Measurements from ENCODE around the gene COBL.
"Not testable (repeated sequence)": the region's sequence is repeated elsewhere in the genome, so short reads cannot be mapped to it uniquely, and the experiment has no call there.

The COBL gene

DNA sequence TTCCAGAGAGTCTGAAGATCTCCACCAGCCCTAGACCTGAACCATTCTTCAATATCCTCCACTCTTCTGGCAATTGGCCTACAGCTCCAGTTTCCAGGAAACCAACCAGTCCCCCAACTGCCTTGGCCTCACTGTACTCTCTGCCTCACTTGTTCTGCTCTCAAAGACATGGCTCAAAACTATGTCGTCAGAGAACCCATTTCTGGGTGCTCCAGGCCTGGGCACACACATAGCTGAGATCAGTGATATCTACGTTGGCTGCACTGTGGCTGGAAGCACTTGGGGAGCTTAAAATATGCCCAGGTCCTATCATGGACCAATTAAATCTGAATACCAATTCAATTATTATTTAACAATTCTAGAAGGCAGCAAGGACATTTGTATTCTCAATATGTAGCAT lies 93.1 kb downstream of the COBL start:
- Histone ChIP-seq H3K9ac (ENCODE audit: low read depth, low read length) (no peak overlapping the region), H3K27ac (ENCODE audit: low read length) (no peak overlapping the region), H3K4me1 (ENCODE audit: insufficient read depth, low read length) (peaks cover 18% of the 10 kb centered on the region)

DNA sequence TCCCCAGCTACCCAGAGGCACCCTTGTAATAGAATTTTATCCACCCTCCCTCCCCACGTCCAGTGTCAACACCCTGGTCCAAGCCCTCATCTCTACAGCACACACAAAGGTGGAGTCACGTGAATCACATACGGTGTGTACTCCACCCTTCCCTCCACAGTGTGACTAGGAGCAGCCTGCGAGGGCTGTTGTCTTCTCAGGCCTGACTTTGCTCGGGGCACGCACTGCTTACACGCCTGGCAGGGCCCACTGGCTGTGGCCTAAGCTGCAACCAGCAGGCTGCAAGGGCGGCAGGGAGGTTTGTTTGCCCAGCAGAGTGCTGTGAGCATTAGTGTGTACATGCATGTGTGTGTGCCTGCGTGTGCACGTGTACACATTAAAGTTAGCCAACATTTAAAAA lies 93.7 kb downstream of the COBL start:
- Histone ChIP-seq H3K4me1 (ENCODE audit: insufficient read depth, low read length) (peaks cover 18% of the 10 kb centered on the region), H3K27ac (ENCODE audit: low read length) (no peak overlapping the region), H3K4me3 (ENCODE audit: low read length) (no peak overlapping the region), H3K27me3 (ENCODE audit: insufficient read depth, low read length) (no peaks in the 10 kb centered on the region), H3K9ac (ENCODE audit: low read depth, low read length) (no peak overlapping the region), H3K36me3 (ENCODE audit: insufficient read depth, low read depth, low read length) (no peaks in the 10 kb centered on the region), H3K9me3 (ENCODE audit: insufficient read depth, low read depth, low read length) (no peaks in the 10 kb centered on the region)

More for the DNA sequence above, 93.1 kb downstream of the COBL start:
- Histone ChIP-seq H3K36me3 (ENCODE audit: insufficient read depth, low read depth, low read length) (no peaks in the 10 kb centered on the region), H3K27me3 (ENCODE audit: insufficient read depth, low read length) (no peaks in the 10 kb centered on the region), H3K9me3 (ENCODE audit: insufficient read depth, low read depth, low read length) (no peaks in the 10 kb centered on the region), H3K4me3 (ENCODE audit: low read length) (no peak overlapping the region)

DNA sequence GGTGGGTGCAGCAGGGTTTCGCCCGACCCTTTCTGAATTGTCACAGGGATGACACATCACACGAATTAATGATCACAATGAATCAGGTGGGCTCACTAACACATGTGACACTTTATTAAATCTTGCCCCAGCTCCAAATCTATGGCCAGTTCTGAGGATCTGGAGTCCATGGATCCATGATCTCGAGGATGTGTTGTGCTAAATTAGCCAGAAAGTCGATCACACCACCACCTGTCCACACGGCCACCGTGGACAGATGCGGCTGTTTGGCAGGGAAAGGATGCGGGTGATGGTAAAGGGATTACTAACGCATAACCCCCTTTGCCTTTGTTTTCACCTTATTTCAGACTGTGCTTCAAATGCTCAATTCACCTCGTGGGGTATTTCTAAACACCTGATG lies 96.4 kb downstream of the COBL start:
- Histone ChIP-seq H3K9ac (ENCODE audit: low read depth, low read length) (no peak overlapping the region), H3K4me3 (ENCODE audit: low read length) (no peak overlapping the region), H3K27me3 (ENCODE audit: insufficient read depth, low read length) (no peaks in the 10 kb centered on the region), H3K27ac (ENCODE audit: low read length) (no peak overlapping the region), H3K9me3 (ENCODE audit: insufficient read depth, low read depth, low read length) (no peaks in the 10 kb centered on the region), H3K4me1 (ENCODE audit: insufficient read depth, low read length) (peaks cover 11% of the 10 kb centered on the region; the same call in 1 of the 2 replicates), H3K36me3 (ENCODE audit: insufficient read depth, low read depth, low read length) (no peaks in the 10 kb centered on the region)

DNA sequence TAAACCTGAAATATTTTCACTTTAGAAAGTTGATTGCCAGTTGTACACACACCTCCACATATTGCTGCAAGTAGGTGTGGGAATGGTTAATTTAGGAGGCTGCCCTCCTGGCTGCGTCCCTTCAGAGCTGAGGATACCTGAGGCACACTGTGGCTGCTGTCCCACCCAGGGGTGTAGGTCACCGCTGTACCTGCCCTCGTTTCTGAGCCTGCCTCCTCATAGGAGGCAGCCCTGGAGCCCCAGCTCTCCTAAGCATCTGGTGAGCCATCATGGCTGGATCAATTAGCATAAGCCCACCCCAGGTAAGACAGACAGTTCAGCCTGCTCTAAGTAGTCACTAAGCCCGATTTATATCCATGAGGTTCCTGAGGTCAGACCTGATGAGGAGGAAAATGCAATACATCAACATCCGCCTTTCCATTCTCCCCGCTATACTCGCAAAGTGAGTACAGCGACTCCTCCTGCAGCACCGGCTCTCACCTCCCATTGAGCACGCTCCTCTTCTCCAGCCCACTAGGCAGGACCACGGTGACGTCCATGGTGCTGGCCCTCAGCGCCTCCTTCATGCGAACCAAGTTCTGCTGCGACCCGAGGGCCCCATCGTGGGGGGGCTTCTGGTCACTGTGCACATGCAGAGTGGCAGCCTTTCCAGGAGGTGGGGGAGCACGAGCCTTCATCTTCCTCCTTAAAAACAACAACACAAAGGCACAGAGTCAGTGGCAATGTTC lies 97.2 kb downstream of the COBL start:
- H3K36me3 ChIP-seq (ENCODE audit: insufficient read depth, low read depth, low read length) = no peaks in the 10 kb centered on the region
- no peak overlapping the region for H3K4me3 ChIP-seq (ENCODE audit: low read length)
- H3K27me3 ChIP-seq (ENCODE audit: insufficient read depth, low read length) = no peaks in the 10 kb centered on the region
- no peaks in the 10 kb centered on the region for H3K9me3 ChIP-seq (ENCODE audit: insufficient read depth, low read depth, low read length)
- peaks cover 7% of the 10 kb centered on the region; the same call in 1 of the 2 replicates for H3K4me1 ChIP-seq (ENCODE audit: insufficient read depth, low read length)
- H3K27ac ChIP-seq (ENCODE audit: low read length) = no peak overlapping the region
- H3K9ac ChIP-seq (ENCODE audit: low read depth, low read length) = no peak overlapping the region

DNA sequence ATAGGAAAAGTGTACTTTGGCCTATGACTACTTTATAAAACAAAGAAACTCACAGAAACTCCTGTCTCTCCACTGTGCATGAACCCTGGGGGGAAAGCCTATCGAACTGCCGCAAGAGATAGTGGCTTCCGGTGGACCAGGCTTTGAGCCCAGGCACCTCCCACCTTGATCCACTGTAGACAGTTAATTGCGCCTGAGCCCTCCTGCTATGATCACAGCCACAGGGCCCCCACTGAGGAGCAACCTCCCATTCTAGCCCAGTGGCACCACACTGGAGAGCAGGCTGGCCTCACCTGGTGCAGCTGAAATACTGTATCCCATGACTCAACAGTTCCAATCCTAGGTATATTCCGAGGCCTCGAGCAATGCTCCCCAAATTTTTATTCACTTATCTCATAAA lies 98.8 kb downstream of the COBL start:
- Histone ChIP-seq H3K36me3 (ENCODE audit: insufficient read depth, low read depth, low read length) (no peaks in the 10 kb centered on the region), H3K27me3 (ENCODE audit: insufficient read depth, low read length) (no peaks in the 10 kb centered on the region), H3K4me1 (ENCODE audit: insufficient read depth, low read length) (peaks cover 7% of the 10 kb centered on the region; the same call in 1 of the 2 replicates), H3K27ac (ENCODE audit: low read length) (no peak overlapping the region), H3K9me3 (ENCODE audit: insufficient read depth, low read depth, low read length) (no peaks in the 10 kb centered on the region), H3K4me3 (ENCODE audit: low read length) (no peak overlapping the region), H3K9ac (ENCODE audit: low read depth, low read length) (no peak overlapping the region)

DNA sequence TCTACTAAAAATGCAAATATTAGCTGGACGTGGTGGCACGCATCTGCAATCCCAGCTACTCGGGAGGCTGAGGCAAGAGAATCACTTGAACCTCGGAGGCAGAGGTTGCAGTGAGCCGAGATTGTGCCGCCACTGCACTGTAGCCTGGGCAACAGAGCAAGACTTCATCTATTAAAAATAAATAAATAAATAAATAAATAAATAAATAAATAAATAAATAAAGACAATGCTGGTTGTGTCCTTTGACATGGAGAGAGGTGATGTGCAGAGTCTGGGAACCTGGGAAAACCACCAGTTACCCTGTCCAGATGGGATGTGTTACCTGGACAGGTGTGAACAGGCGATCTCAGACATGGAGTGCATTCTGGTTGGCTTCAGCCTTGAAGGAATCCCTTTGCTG lies 102.5 kb downstream of the COBL start:
- peaks cover 4% of the 10 kb centered on the region; the same call in 1 of the 2 replicates for H3K4me1 ChIP-seq (ENCODE audit: insufficient read depth, low read length)
- no peaks in the 10 kb centered on the region for H3K36me3 ChIP-seq (ENCODE audit: insufficient read depth, low read depth, low read length)
- H3K9me3 ChIP-seq (ENCODE audit: insufficient read depth, low read depth, low read length) = no peaks in the 10 kb centered on the region
- H3K9ac ChIP-seq (ENCODE audit: low read depth, low read length) = no peak overlapping the region
- no peak overlapping the region for H3K27ac ChIP-seq (ENCODE audit: low read length)
- H3K4me3 ChIP-seq (ENCODE audit: low read length) = no peak overlapping the region
- no peaks in the 10 kb centered on the region; the same call in 1 of the 2 replicates for H3K27me3 ChIP-seq (ENCODE audit: insufficient read depth, low read length)

DNA sequence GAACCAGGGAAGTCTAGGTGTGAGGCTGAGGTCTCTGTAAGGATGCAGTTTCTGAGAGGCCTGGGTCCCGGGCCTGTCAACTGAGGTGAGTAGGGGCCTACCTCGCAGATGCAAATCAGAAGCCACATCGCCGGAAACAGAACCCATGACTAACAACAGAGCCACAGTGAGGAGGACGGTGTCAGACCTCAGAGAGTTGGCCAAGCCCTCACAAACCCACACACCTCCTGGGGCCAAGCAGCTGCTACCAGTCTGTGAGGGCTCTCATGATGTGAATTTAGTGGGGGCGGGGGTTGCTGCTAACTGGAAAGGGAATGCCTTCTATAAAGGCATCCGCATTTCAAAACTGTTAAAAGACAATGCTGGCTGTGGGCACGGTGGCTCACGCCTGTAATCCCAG lies 103.0 kb downstream of the COBL start:
- peaks cover 4% of the 10 kb centered on the region; the same call in 1 of the 2 replicates for H3K4me1 ChIP-seq (ENCODE audit: insufficient read depth, low read length)
- no peaks in the 10 kb centered on the region for H3K36me3 ChIP-seq (ENCODE audit: insufficient read depth, low read depth, low read length)
- H3K9me3 ChIP-seq (ENCODE audit: insufficient read depth, low read depth, low read length) = no peaks in the 10 kb centered on the region
- H3K4me3 ChIP-seq (ENCODE audit: low read length) = no peak overlapping the region
- no peak overlapping the region for H3K9ac ChIP-seq (ENCODE audit: low read depth, low read length)
- H3K27me3 ChIP-seq (ENCODE audit: insufficient read depth, low read length) = no peaks in the 10 kb centered on the region; the same call in 1 of the 2 replicates
- H3K27ac ChIP-seq (ENCODE audit: low read length) = no peak overlapping the region

DNA sequence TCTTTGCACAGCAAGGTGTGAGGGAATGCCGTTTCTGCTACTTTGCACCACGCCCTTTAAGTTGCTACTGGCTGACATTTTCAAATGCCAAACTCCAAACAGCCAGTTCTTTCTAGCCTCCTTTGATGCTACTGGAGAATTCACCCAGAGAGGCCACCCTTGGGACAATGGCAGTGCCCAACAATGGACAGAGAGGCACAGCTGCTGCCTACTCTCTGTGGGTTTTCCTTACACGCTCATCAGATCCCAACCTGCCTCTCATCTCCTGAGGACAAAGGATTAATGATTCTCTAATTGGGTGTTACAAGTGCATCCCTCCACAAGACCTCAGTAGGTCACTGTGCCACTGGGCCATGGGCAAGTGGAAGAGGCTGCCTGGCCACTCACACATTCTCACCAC lies 105.8 kb downstream of the COBL start:
- Histone ChIP-seq H3K27me3 (ENCODE audit: insufficient read depth, low read length) (no peaks in the 10 kb centered on the region; the same call in 1 of the 2 replicates), H3K9me3 (ENCODE audit: insufficient read depth, low read depth, low read length) (no peaks in the 10 kb centered on the region), H3K4me3 (ENCODE audit: low read length) (no peak overlapping the region), H3K9ac (ENCODE audit: low read depth, low read length) (no peak overlapping the region), H3K27ac (ENCODE audit: low read length) (no peak overlapping the region), H3K4me1 (ENCODE audit: insufficient read depth, low read length) (peaks cover 4% of the 10 kb centered on the region; the same call in 1 of the 2 replicates), H3K36me3 (ENCODE audit: insufficient read depth, low read depth, low read length) (no peaks in the 10 kb centered on the region)

DNA sequence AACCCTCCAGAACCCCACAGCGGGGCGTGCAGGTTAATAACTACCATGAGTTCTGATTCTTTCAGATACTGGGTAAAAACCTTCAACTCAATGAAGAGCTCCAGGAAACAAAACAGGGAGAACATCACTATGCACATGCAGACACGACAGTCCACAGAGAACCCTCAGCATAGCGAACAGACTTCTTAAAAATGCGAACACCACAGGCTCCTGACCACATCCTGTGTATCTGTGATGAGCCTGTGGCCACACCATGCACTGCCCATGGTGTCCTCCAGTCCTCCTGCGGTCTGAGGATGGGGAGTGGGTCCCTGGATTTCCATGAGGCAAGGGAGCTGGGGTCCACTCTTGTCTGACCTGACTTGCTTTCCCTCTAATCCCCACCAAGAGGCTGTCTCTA lies 107.2 kb downstream of the COBL start:
- Histone ChIP-seq H3K9me3 (ENCODE audit: insufficient read depth, low read depth, low read length) (peaks cover under 1% of the 10 kb centered on the region), H3K36me3 (ENCODE audit: insufficient read depth, low read depth, low read length) (no peaks in the 10 kb centered on the region), H3K27ac (ENCODE audit: low read length) (no peak overlapping the region), H3K27me3 (ENCODE audit: insufficient read depth, low read length) (no peaks in the 10 kb centered on the region; the same call in 1 of the 2 replicates), H3K9ac (ENCODE audit: low read depth, low read length) (no peak overlapping the region), H3K4me3 (ENCODE audit: low read length) (no peak overlapping the region), H3K4me1 (ENCODE audit: insufficient read depth, low read length) (no peaks in the 10 kb centered on the region)

DNA sequence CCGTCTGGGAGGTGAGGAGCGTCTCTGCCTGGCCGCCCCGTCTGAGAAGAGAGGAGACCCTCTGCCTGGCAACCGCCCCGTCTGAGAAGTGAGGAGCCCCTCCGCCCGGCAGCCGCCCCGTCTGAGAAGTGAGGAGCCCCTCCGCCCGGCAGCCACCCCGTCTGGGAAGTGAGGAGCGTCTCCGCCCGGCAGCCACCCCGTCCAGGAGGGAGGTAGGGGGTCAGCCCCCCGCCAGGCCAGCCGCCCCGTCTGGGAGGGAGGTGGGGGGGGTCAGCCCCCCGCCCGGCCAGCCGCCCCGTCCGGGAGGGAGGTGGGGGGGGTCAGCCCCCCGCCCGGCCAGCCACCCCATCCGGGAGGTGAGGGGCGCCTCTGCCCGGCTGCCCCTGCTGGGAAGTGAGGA lies 108.5 kb downstream of the COBL start:
- not testable (repeated sequence) for H3K36me3 ChIP-seq (ENCODE audit: insufficient read depth, low read depth, low read length); H3K9me3 ChIP-seq (ENCODE audit: insufficient read depth, low read depth, low read length); H3K27ac ChIP-seq (ENCODE audit: low read length); H3K4me3 ChIP-seq (ENCODE audit: low read length); H3K4me1 ChIP-seq (ENCODE audit: insufficient read depth, low read length); H3K9ac ChIP-seq (ENCODE audit: low read depth, low read length); H3K27me3 ChIP-seq (ENCODE audit: insufficient read depth, low read length)

DNA sequence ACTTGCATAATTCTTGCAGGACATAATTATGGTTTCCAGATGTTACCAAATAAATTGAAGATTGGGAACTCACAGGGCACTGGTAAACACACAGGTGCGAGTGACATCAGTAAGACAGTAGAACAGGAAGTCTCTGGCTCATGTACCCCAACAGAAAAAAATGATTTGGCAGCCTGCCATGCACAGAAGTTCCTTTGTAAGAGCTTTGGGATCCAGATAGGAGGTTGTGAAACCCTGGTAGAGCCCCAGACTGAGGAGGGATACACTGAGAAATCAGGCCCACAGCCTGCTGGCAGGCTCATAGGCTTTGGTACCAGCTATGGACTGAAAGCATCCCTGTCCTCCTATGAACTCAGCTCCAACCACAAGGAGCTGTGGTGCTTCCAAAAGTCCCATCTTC lies 118.0 kb downstream of the COBL start:
- no peak overlapping the region for H3K4me3 ChIP-seq (ENCODE audit: low read length)
- H3K36me3 ChIP-seq (ENCODE audit: insufficient read depth, low read depth, low read length) = no peaks in the 10 kb centered on the region
- H3K27ac ChIP-seq (ENCODE audit: low read length) = no peak overlapping the region
- no peaks in the 10 kb centered on the region for H3K27me3 ChIP-seq (ENCODE audit: insufficient read depth, low read length)
- no peaks in the 10 kb centered on the region for H3K9me3 ChIP-seq (ENCODE audit: insufficient read depth, low read depth, low read length)
- H3K9ac ChIP-seq (ENCODE audit: low read depth, low read length) = no peak overlapping the region
- H3K4me1 ChIP-seq (ENCODE audit: insufficient read depth, low read length) = no peaks in the 10 kb centered on the region

DNA sequence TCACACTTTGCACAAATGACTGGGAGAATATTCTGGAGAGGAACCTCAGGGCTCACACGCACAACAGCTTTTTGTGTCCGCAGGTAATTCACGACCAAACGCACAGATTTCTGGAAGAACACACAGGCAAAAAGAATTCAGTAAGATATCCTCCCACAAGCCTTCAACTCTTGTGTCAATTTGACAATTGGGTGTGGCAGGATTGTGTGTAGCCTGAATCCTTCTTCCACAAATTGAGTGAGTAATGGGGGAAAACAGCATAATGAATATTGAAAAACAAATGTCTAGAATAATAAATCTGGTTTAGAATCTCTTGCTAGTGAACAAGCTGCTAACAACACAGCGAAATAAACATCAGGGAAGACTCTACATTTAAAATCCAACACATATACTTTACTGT lies 125.6 kb downstream of the COBL start:
- no peaks in the 10 kb centered on the region for H3K27me3 ChIP-seq (ENCODE audit: insufficient read depth, low read length)
- peaks cover 7% of the 10 kb centered on the region; the same call in 1 of the 2 replicates for H3K4me1 ChIP-seq (ENCODE audit: insufficient read depth, low read length)
- no peak overlapping the region for H3K9ac ChIP-seq (ENCODE audit: low read depth, low read length)
- H3K27ac ChIP-seq (ENCODE audit: low read length) = no peak overlapping the region
- H3K4me3 ChIP-seq (ENCODE audit: low read length) = no peak overlapping the region
- peaks cover 10% of the 10 kb centered on the region for H3K36me3 ChIP-seq (ENCODE audit: insufficient read depth, low read depth, low read length)
- H3K9me3 ChIP-seq (ENCODE audit: insufficient read depth, low read depth, low read length) = no peaks in the 10 kb centered on the region
